ENCODE measurements around the gene LSM12.

- TF ChIP-seq CTCF (IDR thresholded peaks at IDR 0.05) (no peak), POLR2A (IDR thresholded peaks at IDR 0.05) (no peak)
Measured at GRCh38 chr17:44043272-44043696, 23.2 kb downstream of the LSM12 start.

Data from thyroid gland (tissue), 4 donors.